Osteocyte (in vitro differentiated cells): ENCODE measurements around the gene SLC18A2. TPM values are rescaled to one million over a fixed set of nuclear protein-coding genes. Genes with fewer than 3 reads are reported as not detected.

Source experiments
- DNase-seq: peaks from one replicate; pipeline ENCODE4 v3.0.0; 2021; ENCODE audit warnings: mixed read lengths; ENCODE audit not compliant: unreplicated experiment; ENCODE audit errors: extremely low spot score
- H3K27ac Mint-ChIP-seq: one replicate; pipeline ENCODE4 v1.8.0; 2021; ENCODE audit warnings: mild to moderate bottlenecking, mixed read lengths; ENCODE audit not compliant: unreplicated experiment
- H3K27me3 Mint-ChIP-seq: one replicate; pipeline ENCODE4 v1.8.0; 2021; ENCODE audit warnings: mixed read lengths; ENCODE audit not compliant: unreplicated experiment
- H3K36me3 Mint-ChIP-seq: one replicate; pipeline ENCODE4 v1.8.0; 2021; ENCODE audit warnings: mixed read lengths; ENCODE audit not compliant: unreplicated experiment
- H3K4me1 Mint-ChIP-seq: one replicate; pipeline ENCODE4 v1.8.0; 2021; ENCODE audit warnings: mixed read lengths; ENCODE audit not compliant: unreplicated experiment
- H3K4me3 Mint-ChIP-seq: one replicate; pipeline ENCODE4 v1.8.0; 2021; ENCODE audit warnings: mild to moderate bottlenecking, moderate library complexity, mixed read lengths; ENCODE audit not compliant: unreplicated experiment
- H3K9me3 Mint-ChIP-seq: one replicate; pipeline ENCODE4 v1.8.0; 2021; ENCODE audit warnings: mixed read lengths; ENCODE audit not compliant: unreplicated experiment
- CTCF ChIP-seq: fragments of 200-600 bp; sonication (generic); IDR thresholded peaks from 2 replicates; pipeline ENCODE4 v1.5.0; 2021; ENCODE audit warnings: antibody characterized with exemption, mild to moderate bottlenecking, moderate library complexity
- total RNA-seq: library from RNA; stranded (reverse); gene quantifications from 2 replicates; pipeline ENCODE4 v1.2.1, GENCODE V29; 2021

Gene SLC18A2
- total RNA-seq, 1 donor from 2014 or later = not detected

- no peak for TF ChIP-seq CTCF
- Mint-ChIP-seq H3K4me3 (peak overlapping the region; percentile 77), H3K9me3 (peaks cover 5% of the 10 kb centered on the region), H3K36me3 (no peaks in the 10 kb centered on the region), H3K27ac (no peak overlapping the region), H3K4me1 (peaks cover 9% of the 10 kb centered on the region), H3K27me3 (peaks cover 53% of the 10 kb centered on the region)
- DNase-seq = no peak
These were observed 23.6 kb upstream of the SLC18A2 start for GRCh38 chr10:117217196-117217761.

GRCh38 chr10:117218654-117219053 is 22.3 kb upstream of the SLC18A2 start:
- Mint-ChIP-seq H3K27ac (no peak overlapping the region), H3K27me3 (peaks cover 44% of the 10 kb centered on the region), H3K4me3 (no peak overlapping the region), H3K9me3 (no peaks in the 10 kb centered on the region), H3K36me3 (no peaks in the 10 kb centered on the region), H3K4me1 (peaks cover 9% of the 10 kb centered on the region)
- no peak for DNase-seq
- no peak for TF ChIP-seq CTCF

GRCh38 chr10:117221156-117221711 is 19.7 kb upstream of the SLC18A2 start:
- DNase-seq = no peak
- H3K4me1 Mint-ChIP-seq = peaks cover 8% of the 10 kb centered on the region
- H3K4me3 Mint-ChIP-seq = no peak overlapping the region
- no peak overlapping the region for H3K27ac Mint-ChIP-seq
- H3K36me3 Mint-ChIP-seq = no peaks in the 10 kb centered on the region
- no peaks in the 10 kb centered on the region for H3K9me3 Mint-ChIP-seq
- TF ChIP-seq CTCF = no peak
- H3K27me3 Mint-ChIP-seq = peaks cover 32% of the 10 kb centered on the region

- Mint-ChIP-seq H3K27ac (no peak overlapping the region), H3K9me3 (no peaks in the 10 kb centered on the region)
These were observed 18.4 kb upstream of the SLC18A2 start for GRCh38 chr10:117222552-117222951.

More at GRCh38 chr10:117222552-117222951, 18.4 kb upstream of the SLC18A2 start:
- peaks cover 29% of the 10 kb centered on the region for H3K27me3 Mint-ChIP-seq
- H3K4me3 Mint-ChIP-seq = no peak overlapping the region
- DNase-seq = no peak
- TF ChIP-seq CTCF = no peak
- H3K36me3 Mint-ChIP-seq = no peaks in the 10 kb centered on the region
- no peaks in the 10 kb centered on the region for H3K4me1 Mint-ChIP-seq
